Caco-2 (cell line): ENCODE measurements around the gene PTRHD1. TPM values are rescaled to one million over a fixed set of nuclear protein-coding genes. Genes with fewer than 3 reads are reported as not detected.

Experiments used
- BruUV-seq: library from RNA; stranded (reverse); fragments of 400-500 nt; replicated peaks from 2 replicates; lab custom pipeline; 2021; lab: Mats Ljungman, UMichigan
- CTCF ChIA-PET: fragments of 300-600 bp; sonication (Branson Sonifier 250); formaldehyde crosslinking; loops from one replicate; lab custom pipeline; 2022; ENCODE audit warnings: antibody characterized with exemption; lab: Charles Lee
- POLR2A ChIA-PET: fragments of 300-600 bp; sonication (Branson Sonifier 250); formaldehyde crosslinking; loops from one replicate; lab custom pipeline; 2022; ENCODE audit warnings: antibody characterized with exemption; lab: Charles Lee
- DNase-seq, 2 experiments: peaks; one replicate each; pipeline versions ENCODE4 v3.0.0 to v3.0.0-alpha.2; 2020 to 2022
- H3K27me3 ChIP-seq: replicated peaks from 2 replicates; pipeline ENCODE4 v1.6.0; 2011; ENCODE audit warnings: low read length; ENCODE audit not compliant: control insufficient read depth, insufficient read depth
- H3K36me3 ChIP-seq: 2 replicates; pipeline ENCODE4 v1.5.1; 2011; ENCODE audit warnings: low read length; ENCODE audit not compliant: control insufficient read depth, insufficient read depth
- H3K4me1 ChIP-seq: fragments of 250-450 bp; sonication (Bioruptor Pico); 2 replicates; pipeline ENCODE4 v1.5.1; 2020; ENCODE audit warnings: mild to moderate bottlenecking
- H3K4me3 ChIP-seq: 2 replicates; pipeline ENCODE4 v1.5.1; 2011; ENCODE audit warnings: low read depth, mild to moderate bottlenecking, control low read depth, low read length
- H3K9me3 ChIP-seq: fragments of 250-450 bp; sonication (Bioruptor Pico); 2 replicates; pipeline ENCODE4 v1.5.1; 2020; ENCODE audit warnings: mild to moderate bottlenecking, moderate library complexity
- H3K27ac Mint-ChIP-seq: one replicate; pipeline ENCODE4 v1.8.0; 2022; ENCODE audit warnings: mixed read lengths; ENCODE audit not compliant: unreplicated experiment
- H3K27me3 Mint-ChIP-seq: one replicate; pipeline ENCODE4 v1.8.0; 2022; ENCODE audit warnings: mixed read lengths; ENCODE audit not compliant: insufficient read depth, unreplicated experiment
- H3K36me3 Mint-ChIP-seq: one replicate; pipeline ENCODE4 v1.8.0; 2022; ENCODE audit warnings: mild to moderate bottlenecking, mixed read lengths; ENCODE audit not compliant: insufficient read depth, unreplicated experiment
- H3K4me1 Mint-ChIP-seq: one replicate; pipeline ENCODE4 v1.8.0; 2022; ENCODE audit warnings: low read depth, mixed read lengths; ENCODE audit not compliant: unreplicated experiment
- H3K4me3 Mint-ChIP-seq: one replicate; pipeline ENCODE4 v1.8.0; 2022; ENCODE audit warnings: mild to moderate bottlenecking, moderate library complexity, mixed read lengths; ENCODE audit not compliant: unreplicated experiment
- H3K9me3 Mint-ChIP-seq: one replicate; pipeline ENCODE4 v1.8.0; 2022; ENCODE audit warnings: mixed read lengths; ENCODE audit not compliant: unreplicated experiment
- intact Hi-C: fragments of 100-400 bp; cut with micrococcal nuclease; formaldehyde crosslinking; loops from one replicate; pipeline ENCODE4 v1.10.0; 2022; ENCODE audit not compliant: unreplicated experiment
- total RNA-seq: library from RNA; stranded (reverse); gene quantifications from 2 replicates; pipeline ENCODE4 v1.2.3, GENCODE V29; 2022
- TF ChIP-seq, protein P1 (sequence below), 2 experiments: fragments of 200-600 bp in 1 of 2; IDR thresholded peaks; 1 replicate in 1 of 2; 2 replicates in 1 of 2; pipeline versions ENCODE4 v1.5.1 to v1.8.0; 2011 to 2022; ENCODE audit warnings: antibody characterized with exemption in 1 of 2, control low read depth in 1 of 2, inconsistent platforms in 1 of 2, low read depth in 1 of 2, low read length in 1 of 2, mild to moderate bottlenecking in 1 of 2, moderate library complexity in 1 of 2; ENCODE audit not compliant: insufficient read depth in 1 of 2, severe bottlenecking in 1 of 2, unreplicated experiment in 1 of 2

The PTRHD1 gene
- total RNA-seq, 1 experiment from 2014 or later, result 52.8 TPM

DNA sequence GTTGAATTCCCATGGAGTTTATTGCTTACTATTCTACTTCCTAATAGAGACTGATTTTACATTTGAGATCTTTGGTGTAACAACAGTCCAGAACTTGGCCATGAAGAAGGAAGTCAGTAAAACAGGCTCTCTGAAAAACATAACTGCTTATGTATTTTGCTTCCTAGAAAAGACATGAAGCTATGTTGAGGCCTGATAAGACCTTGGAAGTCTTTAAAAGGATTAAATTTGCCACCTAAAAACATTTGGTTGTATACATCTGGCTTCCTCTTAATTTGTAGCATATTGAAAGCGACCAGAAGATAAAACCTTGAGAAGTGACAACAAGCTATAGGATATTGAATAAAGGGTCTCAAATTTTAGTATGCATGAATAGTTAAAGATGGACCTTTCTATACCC lies 36.4 kb downstream of the PTRHD1 start:
- ChIA-PET POLR2A (no interaction called here), CTCF (no interaction called here)
- no TSS peak for BruUV-seq
- no peaks in the 10 kb centered on the region; the same call in 1 of the 2 replicates for H3K4me1 ChIP-seq
- H3K4me3 Mint-ChIP-seq, result no peak overlapping the region
- TF ChIP-seq, protein P1, sequence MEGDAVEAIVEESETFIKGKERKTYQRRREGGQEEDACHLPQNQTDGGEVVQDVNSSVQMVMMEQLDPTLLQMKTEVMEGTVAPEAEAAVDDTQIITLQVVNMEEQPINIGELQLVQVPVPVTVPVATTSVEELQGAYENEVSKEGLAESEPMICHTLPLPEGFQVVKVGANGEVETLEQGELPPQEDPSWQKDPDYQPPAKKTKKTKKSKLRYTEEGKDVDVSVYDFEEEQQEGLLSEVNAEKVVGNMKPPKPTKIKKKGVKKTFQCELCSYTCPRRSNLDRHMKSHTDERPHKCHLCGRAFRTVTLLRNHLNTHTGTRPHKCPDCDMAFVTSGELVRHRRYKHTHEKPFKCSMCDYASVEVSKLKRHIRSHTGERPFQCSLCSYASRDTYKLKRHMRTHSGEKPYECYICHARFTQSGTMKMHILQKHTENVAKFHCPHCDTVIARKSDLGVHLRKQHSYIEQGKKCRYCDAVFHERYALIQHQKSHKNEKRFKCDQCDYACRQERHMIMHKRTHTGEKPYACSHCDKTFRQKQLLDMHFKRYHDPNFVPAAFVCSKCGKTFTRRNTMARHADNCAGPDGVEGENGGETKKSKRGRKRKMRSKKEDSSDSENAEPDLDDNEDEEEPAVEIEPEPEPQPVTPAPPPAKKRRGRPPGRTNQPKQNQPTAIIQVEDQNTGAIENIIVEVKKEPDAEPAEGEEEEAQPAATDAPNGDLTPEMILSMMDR (IDR thresholded peaks at IDR 0.05; ENCODE audit: insufficient read depth in 1 of 2, low read depth in 1 of 2, low read length in 1 of 2, severe bottlenecking in 1 of 2, unreplicated experiment in 1 of 2), result no peak
- no peak for DNase-seq
- no peaks in the 10 kb centered on the region for H3K27me3 ChIP-seq
- H3K9me3 Mint-ChIP-seq, result no peaks in the 10 kb centered on the region
- intact Hi-C loops, result no loop called here
- H3K36me3 Mint-ChIP-seq, result peaks cover 20% of the 10 kb centered on the region
- no peaks in the 10 kb centered on the region for H3K9me3 ChIP-seq
- H3K4me3 ChIP-seq, result no peak overlapping the region
- H3K36me3 ChIP-seq, result peaks cover 2% of the 10 kb centered on the region; the same call in 1 of the 2 replicates
- H3K27ac Mint-ChIP-seq, result no peak overlapping the region
- no peaks in the 10 kb centered on the region for H3K4me1 Mint-ChIP-seq
- no peaks in the 10 kb centered on the region for H3K27me3 Mint-ChIP-seq

DNA sequence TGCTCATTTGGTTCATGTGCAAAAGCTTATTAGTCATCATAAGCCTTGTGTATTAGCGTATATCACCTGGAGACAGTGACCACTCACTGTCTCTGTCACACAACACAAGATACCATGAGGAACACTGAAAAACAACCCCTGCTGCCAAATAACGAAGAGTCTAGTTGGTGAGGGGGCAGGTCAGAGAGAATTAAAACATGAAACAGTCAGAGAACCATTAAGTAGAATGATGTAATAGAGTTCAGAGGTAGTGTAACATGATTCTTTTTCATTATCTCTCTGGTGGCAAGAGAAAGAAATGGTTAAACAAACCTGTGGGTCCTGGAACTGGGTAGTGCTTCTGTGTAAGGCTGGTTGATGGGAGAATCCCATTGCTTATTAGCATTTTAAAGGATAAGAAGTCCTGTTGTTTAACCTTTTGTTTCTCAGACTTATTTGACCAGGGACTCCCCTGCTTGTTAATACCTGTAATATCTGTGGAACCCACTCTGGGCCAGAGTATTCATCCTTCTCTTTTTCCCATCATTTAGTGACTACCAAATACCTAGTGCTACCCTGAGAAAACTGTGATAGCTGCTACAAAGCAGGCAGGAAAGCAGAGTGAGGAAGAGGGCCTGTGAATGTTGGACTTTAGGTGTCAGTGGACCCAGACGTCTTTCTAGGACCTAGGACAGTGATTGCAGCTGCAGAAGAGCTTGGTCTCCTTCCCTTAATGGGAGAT lies 38.0 kb downstream of the PTRHD1 start:
- Mint-ChIP-seq H3K9me3 (no peaks in the 10 kb centered on the region), H3K36me3 (peaks cover 7% of the 10 kb centered on the region), H3K4me1 (no peaks in the 10 kb centered on the region), H3K27ac (no peak overlapping the region), H3K27me3 (no peaks in the 10 kb centered on the region), H3K4me3 (no peak overlapping the region)
- TF ChIP-seq, protein P1 (IDR thresholded peaks at IDR 0.05; ENCODE audit: insufficient read depth in 1 of 2, low read depth in 1 of 2, low read length in 1 of 2, severe bottlenecking in 1 of 2, unreplicated experiment in 1 of 2), result no peak
- ChIA-PET CTCF (no interaction called here), POLR2A (no interaction called here)
- no TSS peak for BruUV-seq
- intact Hi-C loops, result no loop called here
- no peaks in the 10 kb centered on the region for H3K27me3 ChIP-seq
- DNase-seq, result no peak
- H3K36me3 ChIP-seq, result peaks cover 2% of the 10 kb centered on the region; the same call in 1 of the 2 replicates
- no peak overlapping the region for H3K4me3 ChIP-seq
- no peaks in the 10 kb centered on the region for H3K9me3 ChIP-seq
- H3K4me1 ChIP-seq, result no peaks in the 10 kb centered on the region; the same call in 1 of the 2 replicates

DNA sequence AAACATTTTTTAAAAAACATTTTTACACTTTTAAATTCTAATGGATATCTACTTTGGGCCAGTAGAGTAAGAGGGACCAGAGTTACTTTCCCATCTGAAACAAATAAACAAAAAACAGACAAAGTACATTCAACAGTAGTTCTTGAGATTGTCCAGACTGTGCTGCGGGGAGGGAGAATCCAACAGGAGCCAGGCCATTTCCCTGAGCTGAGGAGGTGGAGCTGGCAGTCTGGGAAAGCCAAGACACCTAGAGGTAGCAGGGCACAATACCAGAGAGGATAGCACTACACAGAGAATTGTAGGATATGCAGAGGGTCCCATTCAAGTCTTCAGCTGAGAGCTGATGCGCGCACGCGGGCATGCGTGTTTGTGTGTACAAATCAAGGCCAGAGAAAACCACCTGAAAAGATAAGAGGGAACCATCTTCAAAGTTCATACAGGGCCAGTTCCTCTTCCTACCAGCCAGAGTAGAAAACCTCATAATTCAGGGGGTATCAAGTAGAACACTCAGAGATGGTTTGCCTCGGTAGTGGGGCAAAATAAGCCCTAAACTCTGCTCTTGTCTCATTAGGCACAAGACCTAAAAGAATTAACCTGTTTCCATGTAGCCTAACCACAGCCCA lies 44.0 kb downstream of the PTRHD1 start:
- H3K9me3 ChIP-seq, result no peaks in the 10 kb centered on the region
- no peak overlapping the region for H3K4me3 ChIP-seq
- H3K4me1 ChIP-seq, result no peaks in the 10 kb centered on the region
- DNase-seq, result no peak
- H3K36me3 ChIP-seq, result no peaks in the 10 kb centered on the region
- Mint-ChIP-seq H3K36me3 (no peaks in the 10 kb centered on the region), H3K27ac (no peak overlapping the region), H3K4me1 (no peaks in the 10 kb centered on the region), H3K9me3 (no peaks in the 10 kb centered on the region), H3K27me3 (no peaks in the 10 kb centered on the region), H3K4me3 (no peak overlapping the region)
- ChIA-PET POLR2A (no interaction called here), CTCF (interaction anchor here (1.0 kb wide), 1 partner anchor 43 kb away, joined by 3 read pairs; the partner anchor contains the start of genes CENPO and PTRHD1)
- TF ChIP-seq, protein P1 (IDR thresholded peaks at IDR 0.05; ENCODE audit: insufficient read depth in 1 of 2, low read depth in 1 of 2, low read length in 1 of 2, severe bottlenecking in 1 of 2, unreplicated experiment in 1 of 2), result no peak
- intact Hi-C loops, result no loop called here
- BruUV-seq, result no TSS peak
- no peaks in the 10 kb centered on the region for H3K27me3 ChIP-seq
